Measurements from ENCODE around the gene MMP24OS.

Gene MMP24OS

GRCh38 chr20:35290887-35291417, 13.0 kb upstream of the MMP24OS start:
- TF ChIP-seq REST (IDR thresholded peaks at IDR 0.05; ENCODE audit: insufficient read depth in 1 of 2, low read depth in 2 of 2, low read length in 2 of 2) = no peak
- TF ChIP-seq SIN3A (IDR thresholded peaks at IDR 0.05; ENCODE audit: borderline replicate concordance, insufficient read depth, low read length) = no peak
- no peak for TF ChIP-seq TAF1 (IDR thresholded peaks at IDR 0.05; ENCODE audit: borderline replicate concordance, insufficient read depth, low read length)
- no peak for TF ChIP-seq FOXP2 (optimal IDR thresholded peaks at IDR 0.05; ENCODE audit: borderline replicate concordance, extremely low read depth, extremely low read length, insufficient read depth)
- no peak for TF ChIP-seq POLR2AphosphoS5 (IDR thresholded peaks at IDR 0.05; ENCODE audit: low read depth, low read length)

DNA sequence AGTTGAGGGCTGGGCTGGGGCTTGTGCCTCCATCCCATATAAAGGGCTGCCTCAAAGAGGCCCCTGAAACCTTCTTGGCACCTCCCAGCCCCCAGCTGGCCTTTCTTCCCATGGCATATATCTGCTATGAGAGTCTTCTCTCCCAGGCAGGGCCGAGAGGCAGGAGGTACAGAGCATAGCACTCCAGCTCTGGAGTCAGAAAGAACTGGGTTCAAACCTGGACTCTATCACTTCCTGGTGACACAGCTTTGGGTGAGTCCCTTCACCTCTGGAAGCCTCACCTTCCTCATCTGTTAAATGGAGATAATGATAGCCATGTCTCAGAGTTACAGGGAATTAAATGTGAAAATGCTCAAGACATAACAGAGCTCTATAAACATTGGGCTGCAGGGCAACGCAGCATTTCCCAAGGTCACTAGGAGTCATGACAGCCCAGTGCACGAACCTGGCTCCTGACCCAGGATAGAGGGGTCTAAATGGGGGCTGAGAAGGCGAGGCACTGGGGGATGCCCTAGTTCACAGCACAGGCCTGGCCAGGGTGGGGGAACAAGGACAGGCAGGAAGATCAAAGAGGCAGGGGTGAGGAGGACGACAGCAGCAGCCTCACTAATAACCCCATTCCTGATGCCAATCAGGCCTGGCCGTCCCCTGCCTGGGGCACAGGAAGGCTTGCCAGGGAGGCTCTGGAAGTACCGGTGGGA, 12.4 kb upstream of the MMP24OS start:
- no peak for TF ChIP-seq TAF1 (IDR thresholded peaks at IDR 0.05; ENCODE audit: borderline replicate concordance, insufficient read depth, low read length)
- no peak for TF ChIP-seq REST (IDR thresholded peaks at IDR 0.05; ENCODE audit: insufficient read depth in 1 of 2, low read depth in 2 of 2, low read length in 2 of 2)
- TF ChIP-seq SIN3A (IDR thresholded peaks at IDR 0.05; ENCODE audit: borderline replicate concordance, insufficient read depth, low read length) = no peak
- no peak for TF ChIP-seq FOXP2 (optimal IDR thresholded peaks at IDR 0.05; ENCODE audit: borderline replicate concordance, extremely low read depth, extremely low read length, insufficient read depth)
- TF ChIP-seq POLR2AphosphoS5 (IDR thresholded peaks at IDR 0.05; ENCODE audit: low read depth, low read length) = no peak

- TF ChIP-seq FOXP2 (optimal IDR thresholded peaks at IDR 0.05; ENCODE audit: borderline replicate concordance, extremely low read depth, extremely low read length, insufficient read depth) = no peak
- no peak for TF ChIP-seq REST (IDR thresholded peaks at IDR 0.05; ENCODE audit: insufficient read depth in 1 of 2, low read depth in 2 of 2, low read length in 2 of 2)
- no peak for TF ChIP-seq SIN3A (IDR thresholded peaks at IDR 0.05; ENCODE audit: borderline replicate concordance, insufficient read depth, low read length)
- TF ChIP-seq TAF1 (IDR thresholded peaks at IDR 0.05; ENCODE audit: borderline replicate concordance, insufficient read depth, low read length) = no peak
- TF ChIP-seq POLR2AphosphoS5 (IDR thresholded peaks at IDR 0.05; ENCODE audit: low read depth, low read length) = no peak
Observed at GRCh38 chr20:35288325-35289060, 10.6 kb upstream of the MMP24OS start.

GRCh38 chr20:35287509-35288324, 9.8 kb upstream of the MMP24OS start:
- TF ChIP-seq SIN3A (IDR thresholded peaks at IDR 0.05; ENCODE audit: borderline replicate concordance, insufficient read depth, low read length) = no peak
- TF ChIP-seq TAF1 (IDR thresholded peaks at IDR 0.05; ENCODE audit: borderline replicate concordance, insufficient read depth, low read length) = no peak
- no peak for TF ChIP-seq FOXP2 (optimal IDR thresholded peaks at IDR 0.05; ENCODE audit: borderline replicate concordance, extremely low read depth, extremely low read length, insufficient read depth)
- no peak for TF ChIP-seq POLR2AphosphoS5 (IDR thresholded peaks at IDR 0.05; ENCODE audit: low read depth, low read length)
- TF ChIP-seq REST (IDR thresholded peaks at IDR 0.05; ENCODE audit: insufficient read depth in 1 of 2, low read depth in 2 of 2, low read length in 2 of 2) = no peak

Measured in PFSK-1 (cell line).